ENCODE measurements around the gene HRNR. TPM values are rescaled to one million over a fixed set of nuclear protein-coding genes. Genes with fewer than 3 reads are reported as not detected.

Gene HRNR
- total and polyA plus RNA-seq, 4 donors: 0.04 TPM; not detected in 3

- 60% methylated on average over 1 of the region's 1 CpG for WGBS
- H3K36me3 ChIP-seq (ENCODE audit: control insufficient read depth in 4 of 4, insufficient read depth in 3 of 4, low read depth in 1 of 4, low read length in 3 of 4): no peaks in the 10 kb centered on the region
- TF ChIP-seq MAX (IDR thresholded peaks at IDR 0.05) (no peak), REST (IDR thresholded peaks at IDR 0.05) (no peak), ATF3 (IDR thresholded peaks at IDR 0.05) (no peak), SP1 (IDR thresholded peaks at IDR 0.05) (peak; percentile 31), TAF1 (conservative IDR thresholded peaks at IDR 0.05) (no peak), RXRA (IDR thresholded peaks at IDR 0.05) (peak in 1 of 2 donors; percentile 32), GABPA (IDR thresholded peaks at IDR 0.05 in 1 of 2, conservative IDR thresholded peaks at IDR 0.05 in 1 of 2) (no peak), YY1 (IDR thresholded peaks at IDR 0.05) (no peak), CTCF (IDR thresholded peaks at IDR 0.05; ENCODE audit: low read depth, low read length, missing input control) (no peak), EGR1 (IDR thresholded peaks at IDR 0.05; ENCODE audit: low read depth in 2 of 2) (no peak), JUND (IDR thresholded peaks at IDR 0.05) (no peak), RAD21 (IDR thresholded peaks at IDR 0.05) (no peak), NR2F2 (IDR thresholded peaks at IDR 0.05) (peak; percentile 61), ZBTB33 (IDR thresholded peaks at IDR 0.05) (no peak), HNF4G (IDR thresholded peaks at IDR 0.05) (no peak), FOXA2 (IDR thresholded peaks at IDR 0.05) (no peak), FOXA1 (IDR thresholded peaks at IDR 0.05) (no peak), HNF4A (conservative IDR thresholded peaks at IDR 0.05) (no peak)
Measured at GRCh38 chr1:152168535-152168868, 55.5 kb downstream of the HRNR start.

More at GRCh38 chr1:152168535-152168868, 55.5 kb downstream of the HRNR start:
- no peak overlapping the region for H3K4me3 ChIP-seq (ENCODE audit: low read depth in 1 of 3, low read length in 3 of 3)
- no peak for DNase-seq (ENCODE audit: low spot score)
- H3K27me3 ChIP-seq (ENCODE audit: control insufficient read depth in 4 of 4, insufficient read depth in 4 of 4, low read length in 3 of 4): peaks cover 0 to 3% (median 0%) of the 10 kb centered on the region in 4 donors
- no peaks in the 10 kb centered on the region for H3K9me3 ChIP-seq (ENCODE audit: control insufficient read depth in 4 of 4, low read length in 3 of 4)
- H3K27ac ChIP-seq (ENCODE audit: low read depth in 1 of 2, low read length in 2 of 2): no peak overlapping the region
- H3K9ac ChIP-seq (ENCODE audit: low read depth in 1 of 2, low read length in 2 of 2): no peak overlapping the region
- peaks cover 0 to 2% (median 0%) of the 10 kb centered on the region in 4 donors for H3K4me1 ChIP-seq (ENCODE audit: control insufficient read depth in 4 of 4, insufficient read depth in 4 of 4, low read length in 3 of 4)

Measured in liver (tissue), 9 donors.